Neural cell (in vitro differentiated cells): Measurements from ENCODE around the gene ATP13A2.

ENCODE experiments used
- EP300 ChIP-seq: fragments of 450-650 bp; conservative IDR thresholded peaks from 2 replicates; pipeline ENCODE4 v1.6.1; 2014; ENCODE audit warnings: antibody characterized with exemption, mild to moderate bottlenecking, moderate library complexity; ENCODE audit not compliant: poor library complexity, severe bottlenecking
- EZH2 ChIP-seq: fragments of 200-600, 300-800 bp; shearing (Covaris generic), sonication (generic); IDR thresholded peaks from 2 replicates; pipeline ENCODE4 v1.6.1; 2014; ENCODE audit warnings: antibody characterized with exemption, low read length, borderline replicate concordance, mild to moderate bottlenecking; ENCODE audit not compliant: insufficient read depth, poor library complexity, severe bottlenecking
- MXI1 ChIP-seq: fragments of 450-650 bp; conservative IDR thresholded peaks from 2 replicates; pipeline ENCODE4 v1.6.1; 2014; ENCODE audit warnings: antibody characterized with exemption, mild to moderate bottlenecking; ENCODE audit not compliant: poor library complexity, severe bottlenecking
- POLR2AphosphoS5 ChIP-seq: IDR thresholded peaks from 2 replicates; pipeline ENCODE4 v1.6.1; 2012
- RAD21 ChIP-seq: fragments of 450-650 bp; conservative IDR thresholded peaks from 2 replicates; pipeline ENCODE4 v1.6.1; 2014; ENCODE audit warnings: antibody characterized with exemption, mild to moderate bottlenecking, moderate library complexity
- TF ChIP-seq, protein P1 (sequence below): fragments of 450-650 bp; IDR thresholded peaks from 2 replicates; pipeline ENCODE4 v1.5.1; 2014; ENCODE audit warnings: antibody characterized with exemption, mild to moderate bottlenecking, moderate library complexity; ENCODE audit not compliant: poor library complexity, severe bottlenecking
- TF ChIP-seq, protein P2 (sequence below): IDR thresholded peaks from 2 replicates; pipeline ENCODE4 v1.6.1; 2012; ENCODE audit warnings: borderline replicate concordance

DNA sequence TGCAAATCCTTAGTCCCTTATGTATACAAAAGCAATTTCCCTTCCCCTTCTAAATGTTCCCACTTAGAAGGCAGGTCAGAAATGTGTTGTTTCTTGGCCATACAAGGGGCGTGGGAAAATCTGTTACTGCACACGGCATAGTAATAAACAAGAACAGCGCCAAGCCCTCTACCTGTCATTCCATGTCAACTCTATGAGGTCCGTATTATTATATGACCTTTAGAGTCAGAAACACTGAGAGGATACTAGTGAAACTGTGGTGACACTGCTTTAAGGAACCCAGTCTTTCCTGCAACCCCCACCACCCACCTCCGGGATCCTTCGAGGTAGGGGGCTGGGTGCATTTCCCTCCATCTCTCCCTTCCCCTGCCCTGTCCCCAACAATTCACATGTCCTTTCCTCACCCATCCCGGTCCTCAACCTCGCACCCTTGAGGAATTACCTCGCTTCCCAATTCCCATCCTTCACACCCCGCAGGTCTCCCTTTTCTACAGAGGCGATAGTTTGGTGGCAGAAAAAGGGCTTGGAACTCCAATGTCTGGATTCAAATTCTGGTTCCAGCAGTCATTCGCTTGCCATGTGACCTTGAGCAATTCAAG lies 41.5 kb upstream of the ATP13A2 start:
- no peak for TF ChIP-seq EP300
- TF ChIP-seq, protein P1, sequence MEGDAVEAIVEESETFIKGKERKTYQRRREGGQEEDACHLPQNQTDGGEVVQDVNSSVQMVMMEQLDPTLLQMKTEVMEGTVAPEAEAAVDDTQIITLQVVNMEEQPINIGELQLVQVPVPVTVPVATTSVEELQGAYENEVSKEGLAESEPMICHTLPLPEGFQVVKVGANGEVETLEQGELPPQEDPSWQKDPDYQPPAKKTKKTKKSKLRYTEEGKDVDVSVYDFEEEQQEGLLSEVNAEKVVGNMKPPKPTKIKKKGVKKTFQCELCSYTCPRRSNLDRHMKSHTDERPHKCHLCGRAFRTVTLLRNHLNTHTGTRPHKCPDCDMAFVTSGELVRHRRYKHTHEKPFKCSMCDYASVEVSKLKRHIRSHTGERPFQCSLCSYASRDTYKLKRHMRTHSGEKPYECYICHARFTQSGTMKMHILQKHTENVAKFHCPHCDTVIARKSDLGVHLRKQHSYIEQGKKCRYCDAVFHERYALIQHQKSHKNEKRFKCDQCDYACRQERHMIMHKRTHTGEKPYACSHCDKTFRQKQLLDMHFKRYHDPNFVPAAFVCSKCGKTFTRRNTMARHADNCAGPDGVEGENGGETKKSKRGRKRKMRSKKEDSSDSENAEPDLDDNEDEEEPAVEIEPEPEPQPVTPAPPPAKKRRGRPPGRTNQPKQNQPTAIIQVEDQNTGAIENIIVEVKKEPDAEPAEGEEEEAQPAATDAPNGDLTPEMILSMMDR = no peak
- TF ChIP-seq EZH2 = no peak
- TF ChIP-seq MXI1 = no peak
- no peak for TF ChIP-seq RAD21
- TF ChIP-seq POLR2AphosphoS5 = no peak
- TF ChIP-seq, protein P2, sequence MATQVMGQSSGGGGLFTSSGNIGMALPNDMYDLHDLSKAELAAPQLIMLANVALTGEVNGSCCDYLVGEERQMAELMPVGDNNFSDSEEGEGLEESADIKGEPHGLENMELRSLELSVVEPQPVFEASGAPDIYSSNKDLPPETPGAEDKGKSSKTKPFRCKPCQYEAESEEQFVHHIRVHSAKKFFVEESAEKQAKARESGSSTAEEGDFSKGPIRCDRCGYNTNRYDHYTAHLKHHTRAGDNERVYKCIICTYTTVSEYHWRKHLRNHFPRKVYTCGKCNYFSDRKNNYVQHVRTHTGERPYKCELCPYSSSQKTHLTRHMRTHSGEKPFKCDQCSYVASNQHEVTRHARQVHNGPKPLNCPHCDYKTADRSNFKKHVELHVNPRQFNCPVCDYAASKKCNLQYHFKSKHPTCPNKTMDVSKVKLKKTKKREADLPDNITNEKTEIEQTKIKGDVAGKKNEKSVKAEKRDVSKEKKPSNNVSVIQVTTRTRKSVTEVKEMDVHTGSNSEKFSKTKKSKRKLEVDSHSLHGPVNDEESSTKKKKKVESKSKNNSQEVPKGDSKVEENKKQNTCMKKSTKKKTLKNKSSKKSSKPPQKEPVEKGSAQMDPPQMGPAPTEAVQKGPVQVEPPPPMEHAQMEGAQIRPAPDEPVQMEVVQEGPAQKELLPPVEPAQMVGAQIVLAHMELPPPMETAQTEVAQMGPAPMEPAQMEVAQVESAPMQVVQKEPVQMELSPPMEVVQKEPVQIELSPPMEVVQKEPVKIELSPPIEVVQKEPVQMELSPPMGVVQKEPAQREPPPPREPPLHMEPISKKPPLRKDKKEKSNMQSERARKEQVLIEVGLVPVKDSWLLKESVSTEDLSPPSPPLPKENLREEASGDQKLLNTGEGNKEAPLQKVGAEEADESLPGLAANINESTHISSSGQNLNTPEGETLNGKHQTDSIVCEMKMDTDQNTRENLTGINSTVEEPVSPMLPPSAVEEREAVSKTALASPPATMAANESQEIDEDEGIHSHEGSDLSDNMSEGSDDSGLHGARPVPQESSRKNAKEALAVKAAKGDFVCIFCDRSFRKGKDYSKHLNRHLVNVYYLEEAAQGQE = no peak
